GM19351 (cell line): Measurements from ENCODE around the gene TMEFF2.

Experiments used
- ATAC-seq: cut with Tn5 transposase; IDR thresholded peaks from one replicate; pipeline ENCODE4 v1.9.1; 2021; ENCODE audit warnings: mild to moderate bottlenecking, moderate library complexity; ENCODE audit not compliant: unreplicated experiment

Gene TMEFF2

DNA sequence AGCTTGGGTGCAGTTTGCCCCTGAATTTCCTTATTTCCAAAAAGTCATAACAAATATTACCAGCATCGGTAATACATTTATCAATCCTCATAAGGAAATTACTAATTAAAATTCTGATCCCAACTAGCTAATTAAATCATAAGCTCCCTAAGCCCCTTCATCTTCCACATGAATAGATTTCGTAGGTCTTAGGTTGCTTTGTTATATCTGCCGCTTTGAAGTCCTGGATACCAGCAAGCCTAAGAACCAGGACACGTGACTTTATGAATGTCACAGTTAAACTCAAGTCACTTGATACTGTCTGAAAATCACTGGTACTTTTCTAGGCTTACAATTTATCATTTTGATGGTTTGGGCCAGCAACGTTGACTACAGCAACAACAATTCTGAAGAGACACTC lies 213.0 kb downstream of the TMEFF2 start:
- ATAC-seq, result no peak

DNA sequence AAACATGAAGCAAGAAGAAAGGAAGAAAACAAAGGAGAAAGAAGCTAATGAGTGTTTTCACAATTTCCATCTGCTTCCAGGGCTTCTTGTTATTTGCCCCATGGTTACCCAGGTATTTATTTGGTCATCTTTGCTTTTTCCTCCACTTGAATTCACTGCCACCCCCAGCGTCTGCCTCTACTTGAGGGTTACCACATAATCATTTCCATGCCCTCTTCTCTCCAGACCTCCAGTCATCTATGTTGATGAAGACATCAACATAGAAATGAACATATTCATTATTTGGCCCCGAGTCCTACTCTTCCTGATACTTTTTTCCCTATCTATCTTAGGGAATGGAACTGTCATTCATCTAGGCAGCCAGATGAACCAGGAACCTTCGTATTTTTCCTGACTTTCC lies 214.2 kb downstream of the TMEFF2 start:
- ATAC-seq, result no peak

DNA sequence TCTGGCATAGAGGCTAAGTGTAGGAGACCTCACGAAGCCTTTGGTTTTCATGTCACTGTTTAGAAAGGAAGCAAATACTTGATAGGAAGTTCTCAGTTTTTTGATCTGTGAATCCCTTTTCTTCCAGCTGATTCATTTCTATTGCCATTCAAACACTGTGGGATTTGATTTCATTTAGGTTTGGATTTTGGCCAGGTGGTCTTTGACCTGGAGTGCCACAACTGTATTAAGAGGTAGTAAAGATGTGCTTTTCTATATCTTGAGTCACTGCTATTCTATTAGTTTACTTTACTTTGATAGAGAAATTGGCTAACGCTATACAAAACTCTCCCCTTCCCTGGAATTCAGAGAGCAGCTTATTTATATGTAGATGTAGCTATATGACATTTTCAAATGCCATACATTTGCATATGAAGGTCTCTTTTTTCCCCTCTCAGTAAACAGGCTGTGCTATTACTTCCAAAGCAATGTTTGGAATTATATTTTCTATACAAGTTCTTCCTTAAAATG lies 215.5 kb downstream of the TMEFF2 start:
- ATAC-seq, result no peak

DNA sequence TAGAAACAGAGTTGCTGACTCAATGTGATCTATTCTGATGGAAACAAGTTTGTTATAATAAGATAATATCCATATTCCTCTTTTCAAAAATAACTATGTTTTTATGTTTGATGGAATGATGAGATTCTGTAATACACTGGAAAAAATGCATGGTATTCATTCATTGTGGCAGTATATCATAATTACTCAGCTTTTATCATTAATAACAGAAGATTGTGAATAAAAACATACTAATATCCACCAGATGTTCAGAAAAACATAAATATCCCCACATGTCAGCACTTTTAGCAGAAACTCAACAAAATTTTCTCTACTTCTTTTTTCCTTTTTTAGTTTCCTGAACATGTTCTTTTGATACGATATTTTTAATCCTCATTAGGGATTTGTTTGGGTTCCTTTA lies 217.0 kb downstream of the TMEFF2 start:
- ATAC-seq, result no peak

DNA sequence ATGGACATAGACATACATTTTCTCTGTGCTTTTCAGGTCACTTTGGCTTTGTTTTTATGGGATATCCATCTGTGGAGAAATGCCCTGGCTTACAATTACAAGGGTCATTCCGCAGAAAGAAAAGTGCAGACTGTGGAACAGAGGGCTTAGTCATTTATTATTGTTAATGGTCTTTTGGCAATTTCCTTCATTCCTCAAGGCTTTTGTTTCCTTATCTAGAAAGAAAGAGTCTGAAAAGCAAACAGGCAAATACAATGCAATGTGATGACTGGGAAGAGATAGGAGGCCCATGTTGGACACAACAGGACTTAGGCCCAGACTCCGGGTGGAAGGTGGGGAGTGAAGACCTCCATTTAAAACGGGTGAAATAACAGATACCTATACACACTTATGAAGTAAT lies 218.3 kb downstream of the TMEFF2 start:
- ATAC-seq, result no peak

DNA sequence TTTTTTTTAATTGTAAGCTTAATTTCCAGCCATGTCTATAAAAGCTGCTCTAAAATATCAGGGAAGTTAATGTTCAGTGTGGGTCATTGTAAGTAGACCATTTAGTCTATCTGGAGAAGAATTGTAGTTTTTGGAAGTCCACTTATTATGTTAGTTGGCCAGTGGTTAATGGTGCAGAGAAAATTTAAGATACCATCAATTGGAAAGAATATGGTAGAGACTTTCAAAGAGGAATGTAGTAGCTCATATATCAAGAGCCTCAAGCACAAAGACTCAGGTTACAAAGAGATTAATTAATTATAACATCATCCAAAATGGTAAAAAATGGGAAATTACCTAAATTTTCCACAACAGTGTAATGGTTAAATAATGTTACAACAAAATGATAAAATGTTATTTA lies 220.1 kb downstream of the TMEFF2 start:
- no peak for ATAC-seq

DNA sequence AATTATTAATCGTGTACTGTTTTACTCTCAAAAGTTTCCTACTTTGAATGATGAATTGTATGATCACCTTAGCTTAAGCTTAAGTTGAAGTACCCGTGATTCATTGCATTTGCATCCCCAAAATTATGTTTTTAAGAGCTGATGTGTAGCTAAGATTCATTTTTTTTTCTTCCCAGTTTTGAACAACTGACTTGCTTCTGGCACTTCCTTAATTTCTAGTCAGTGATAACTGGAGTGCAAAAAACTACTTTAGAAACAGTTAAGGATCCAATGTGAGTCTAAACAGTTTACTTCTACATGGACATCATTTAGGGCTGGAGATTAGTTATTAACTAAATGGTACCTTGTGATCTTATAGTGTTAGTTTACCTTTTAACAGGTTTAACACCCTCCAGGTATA lies 223.9 kb downstream of the TMEFF2 start:
- ATAC-seq, result no peak

DNA sequence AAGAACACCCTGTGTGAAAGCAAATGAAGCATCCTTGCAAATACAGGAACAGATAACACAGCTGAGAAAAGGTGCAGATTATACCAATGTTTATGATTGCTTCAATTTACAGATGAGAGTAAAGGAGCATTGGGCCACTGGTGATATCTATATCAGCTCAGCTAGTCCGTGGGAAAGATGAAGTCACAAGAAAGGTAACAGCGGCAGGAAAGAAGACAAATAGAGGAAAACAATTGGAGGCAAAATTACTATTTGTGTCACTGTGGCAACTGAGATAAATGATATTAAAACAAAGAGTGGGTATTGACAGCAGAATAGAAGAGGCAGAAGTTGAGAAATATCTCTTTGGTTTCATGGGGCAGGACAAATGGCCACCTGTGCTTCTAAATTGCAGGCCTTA lies 226.6 kb downstream of the TMEFF2 start:
- ATAC-seq, result no peak

DNA sequence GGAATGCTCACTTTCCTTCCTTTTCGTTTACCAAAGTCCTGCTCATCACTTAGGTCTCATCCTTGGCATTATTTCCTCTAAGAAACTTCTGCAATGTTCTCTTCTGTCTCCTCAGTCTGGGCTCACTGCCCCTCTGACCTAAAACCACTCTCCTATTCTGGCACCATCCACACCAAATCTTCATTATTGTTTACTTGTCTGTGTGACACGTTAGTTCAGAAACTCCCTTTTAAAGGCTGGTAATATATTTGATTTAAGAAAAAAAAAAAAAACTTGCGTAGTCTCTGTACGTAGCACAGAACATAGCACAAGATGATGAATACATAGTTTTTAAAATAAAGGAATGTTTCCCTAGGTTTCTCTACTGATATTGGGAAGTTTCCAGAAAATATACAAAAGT lies 229.0 kb downstream of the TMEFF2 start:
- ATAC-seq, result no peak

DNA sequence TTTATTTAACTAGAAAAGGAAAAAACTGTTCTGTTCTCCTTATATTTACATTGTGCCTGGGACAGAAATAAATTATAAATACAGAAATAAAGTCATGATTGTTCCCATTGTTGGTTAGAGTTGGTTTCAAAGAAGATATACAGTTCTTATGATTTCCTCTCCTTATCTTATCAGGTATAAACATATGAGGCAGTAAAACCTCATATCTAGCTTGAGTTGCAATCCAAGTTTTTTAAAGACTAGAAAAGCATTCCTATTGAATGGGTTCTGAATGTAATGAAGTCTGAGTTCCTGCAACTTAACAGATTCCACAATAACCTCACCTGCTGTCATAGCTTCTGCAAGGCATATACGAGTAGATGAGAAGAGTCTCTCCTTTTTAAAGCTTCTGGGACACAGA lies 233.2 kb downstream of the TMEFF2 start:
- ATAC-seq, result no peak

DNA sequence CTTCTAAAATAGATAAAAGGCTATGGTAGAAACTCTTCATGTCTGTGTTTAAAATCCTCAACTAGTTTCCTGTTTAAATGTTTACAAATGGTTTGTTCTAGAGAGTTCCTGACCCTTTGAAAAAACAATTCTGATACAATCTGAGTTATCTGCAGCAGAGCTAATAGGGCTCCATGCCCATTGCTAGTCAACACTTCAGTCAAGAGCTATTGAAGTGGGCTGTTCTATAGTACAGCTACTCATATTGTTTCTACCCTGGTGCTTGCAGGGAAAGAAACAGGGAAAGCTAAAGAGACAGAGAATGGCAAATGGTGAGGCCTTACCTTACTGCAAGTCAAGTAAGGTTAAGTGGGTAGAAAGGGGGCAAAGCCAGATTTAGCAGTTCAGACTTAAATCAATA lies 235.5 kb downstream of the TMEFF2 start:
- ATAC-seq, result no peak

DNA sequence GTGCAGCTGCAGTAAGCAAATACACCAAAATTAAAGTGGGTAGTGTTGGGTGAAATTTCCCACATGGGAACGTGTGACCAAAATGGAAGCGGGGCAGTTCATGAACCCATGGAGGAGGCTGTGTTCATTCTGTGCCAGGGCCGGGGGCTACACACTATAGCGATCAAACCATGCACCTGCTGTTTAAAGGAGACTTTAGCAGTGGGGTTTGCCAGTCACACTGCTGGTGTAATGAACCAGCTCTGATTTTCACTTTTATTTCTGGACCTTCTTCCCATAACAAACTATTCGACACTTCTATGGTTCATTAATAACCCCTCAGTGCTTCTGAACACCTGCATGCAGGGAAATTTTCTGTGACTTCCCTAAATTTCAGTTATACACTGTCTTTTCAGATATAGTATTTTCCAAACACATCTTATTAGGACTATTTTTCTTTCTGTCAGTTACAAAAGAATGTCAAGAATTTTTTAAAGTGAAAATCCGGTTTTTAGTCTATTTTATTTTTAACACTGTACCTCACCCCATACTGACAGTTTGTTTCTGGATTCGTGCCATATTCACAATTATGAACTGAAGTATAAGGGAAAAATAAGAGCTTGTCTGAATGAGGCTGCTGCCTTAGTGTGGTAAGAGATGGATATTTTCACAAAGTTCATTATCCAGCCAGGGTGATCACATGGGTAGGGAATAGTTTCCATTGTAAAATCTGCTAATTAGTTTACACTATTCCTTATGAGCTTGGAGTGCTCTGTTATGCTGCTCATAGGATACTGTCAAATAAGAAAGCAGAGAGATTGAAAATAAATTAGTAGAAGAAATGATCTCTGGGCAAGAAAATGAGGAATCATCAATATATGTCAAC lies 236.5 kb downstream of the TMEFF2 start:
- ATAC-seq, result no peak

DNA sequence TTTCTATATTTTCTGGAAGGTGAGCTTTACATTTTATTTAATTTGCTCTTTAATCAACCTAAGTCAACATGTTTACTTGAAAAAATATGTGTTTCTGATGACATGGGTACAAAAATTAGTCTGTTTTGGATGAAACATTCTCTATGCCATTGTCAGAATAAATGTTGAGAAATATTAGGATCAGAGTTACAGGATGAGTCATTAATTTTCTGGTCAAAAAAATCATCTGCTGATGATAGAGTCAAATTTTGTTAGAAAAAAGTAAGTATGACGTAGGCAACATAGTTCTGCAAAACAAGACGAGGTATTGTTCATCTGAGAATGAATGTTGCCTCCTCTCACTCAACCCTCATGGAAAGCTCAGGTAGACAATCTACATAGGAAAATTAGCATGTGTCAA lies 240.3 kb downstream of the TMEFF2 start:
- ATAC-seq, result no peak

DNA sequence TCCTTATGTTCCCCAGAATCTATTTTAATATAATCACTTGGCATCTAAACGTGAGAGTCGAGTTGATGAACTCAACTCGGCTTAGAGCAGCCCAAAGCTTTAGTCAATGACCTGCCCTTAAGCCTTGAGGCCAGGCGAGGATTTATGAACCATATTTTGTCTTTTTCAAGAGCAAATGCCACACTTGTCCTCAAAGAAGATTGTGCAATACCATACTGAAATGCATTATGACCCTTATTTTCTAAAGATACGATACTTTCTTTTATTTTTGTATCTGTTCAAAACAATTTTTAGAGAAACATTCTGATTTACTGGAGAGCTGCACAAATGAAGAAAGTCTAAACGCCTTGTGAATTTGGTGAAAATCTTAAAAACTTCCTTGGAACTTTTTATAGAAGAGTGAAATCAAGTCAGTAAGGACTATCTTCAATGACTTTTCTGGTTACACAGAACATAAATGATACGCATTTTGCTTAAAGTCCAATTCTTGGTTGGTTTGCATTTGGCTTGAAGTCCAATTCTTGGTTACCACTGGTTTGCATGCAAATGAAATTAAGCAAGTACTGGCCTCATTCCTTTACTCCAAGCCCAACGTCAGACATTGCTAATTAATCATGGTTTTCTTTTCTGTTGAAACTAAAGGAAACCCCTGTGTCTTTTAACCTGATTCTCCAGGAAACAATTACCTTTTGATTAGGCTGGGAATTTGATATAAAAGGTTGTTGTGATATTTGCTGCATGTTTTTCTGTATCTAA lies 242.0 kb downstream of the TMEFF2 start:
- no peak for ATAC-seq

DNA sequence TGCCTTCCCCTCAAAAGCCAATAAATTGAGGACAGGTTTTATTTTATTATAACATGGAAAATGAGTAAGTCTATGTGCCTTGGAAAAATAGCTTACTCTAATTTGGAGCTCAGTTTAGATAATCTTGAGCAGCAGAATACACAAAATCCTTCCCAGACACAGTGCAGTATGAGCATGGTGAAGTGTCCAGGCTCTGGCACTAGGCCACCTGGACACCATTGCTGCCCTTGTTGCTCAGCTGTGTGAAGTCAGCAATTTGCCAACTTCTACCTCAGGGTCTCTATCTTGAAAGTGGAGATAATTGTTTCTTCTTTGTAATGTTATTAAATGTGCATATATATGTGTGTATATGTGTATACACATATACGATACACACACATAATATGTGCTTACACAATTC lies 242.9 kb downstream of the TMEFF2 start:
- no peak for ATAC-seq

DNA sequence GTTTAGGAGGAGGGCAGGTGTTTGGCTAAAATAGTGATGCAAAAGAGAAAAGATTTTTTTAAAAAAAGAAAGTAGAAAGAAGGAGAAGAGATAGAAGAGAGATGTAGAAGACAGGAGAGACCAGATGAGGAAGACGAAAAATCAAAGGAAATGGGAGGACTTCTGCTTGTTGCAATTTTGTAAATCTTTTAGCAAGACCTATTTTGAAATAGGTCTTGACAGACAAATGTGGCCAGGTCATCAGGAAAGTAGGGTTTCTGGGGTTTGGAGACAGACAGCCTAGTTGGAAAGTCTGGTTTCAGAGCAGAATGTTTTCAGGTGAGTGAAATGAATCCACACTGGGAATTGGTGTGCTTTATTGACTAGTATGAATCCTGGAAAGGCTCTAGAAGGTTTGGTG lies 243.4 kb downstream of the TMEFF2 start:
- no peak for ATAC-seq

DNA sequence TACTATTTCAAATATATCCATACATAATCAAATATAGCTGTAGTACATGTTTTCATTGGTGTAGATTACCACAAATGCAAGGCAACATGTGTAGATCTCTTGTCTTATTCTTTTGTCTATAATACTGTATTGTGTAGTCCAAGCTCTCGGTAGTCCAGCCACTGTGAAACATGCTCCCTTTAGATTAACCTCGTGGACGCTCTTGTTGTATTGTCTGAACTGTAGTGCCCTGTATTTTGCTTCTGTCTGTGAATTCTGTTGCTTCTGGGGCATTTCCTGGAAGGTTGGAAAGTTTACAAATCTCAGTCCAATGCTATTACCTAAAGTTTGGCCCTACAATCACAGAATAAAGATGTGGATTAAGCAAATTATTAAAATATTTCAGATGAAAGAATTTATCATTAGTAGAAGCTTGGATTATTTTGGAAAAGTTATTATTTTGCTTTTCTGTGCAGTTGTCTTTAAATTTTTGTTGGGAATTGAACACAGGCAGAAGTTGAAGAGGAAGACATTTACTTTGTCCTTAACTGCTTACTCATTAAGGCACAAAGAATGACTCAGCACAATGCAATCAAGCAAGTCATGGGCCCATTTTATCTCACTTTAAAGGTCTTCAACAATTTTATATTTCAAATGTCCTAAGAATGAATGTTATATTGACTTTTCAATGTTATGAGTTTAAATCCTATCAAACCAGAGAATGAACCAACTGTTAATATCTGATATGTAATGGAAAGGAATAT lies 244.4 kb downstream of the TMEFF2 start:
- no peak for ATAC-seq

DNA sequence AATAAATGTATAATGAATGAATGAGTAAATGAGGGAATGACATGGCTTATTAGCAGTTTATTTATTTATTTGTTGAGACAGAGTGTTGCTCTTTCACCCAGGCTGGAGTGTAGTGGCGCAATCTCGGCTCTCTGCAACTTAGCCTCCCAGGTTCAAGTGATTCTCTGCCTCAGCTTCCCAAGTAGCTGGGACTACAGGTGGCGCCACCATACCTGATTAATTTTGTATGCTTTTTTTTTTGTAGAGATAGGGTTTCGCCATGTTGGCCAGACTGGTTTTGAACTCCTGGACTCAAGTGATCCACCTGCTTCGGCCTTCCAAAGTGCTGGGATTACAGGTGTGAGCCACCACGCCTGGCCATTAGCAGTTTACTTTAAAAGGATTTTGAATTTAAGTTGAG lies 247.5 kb downstream of the TMEFF2 start:
- no peak for ATAC-seq

DNA sequence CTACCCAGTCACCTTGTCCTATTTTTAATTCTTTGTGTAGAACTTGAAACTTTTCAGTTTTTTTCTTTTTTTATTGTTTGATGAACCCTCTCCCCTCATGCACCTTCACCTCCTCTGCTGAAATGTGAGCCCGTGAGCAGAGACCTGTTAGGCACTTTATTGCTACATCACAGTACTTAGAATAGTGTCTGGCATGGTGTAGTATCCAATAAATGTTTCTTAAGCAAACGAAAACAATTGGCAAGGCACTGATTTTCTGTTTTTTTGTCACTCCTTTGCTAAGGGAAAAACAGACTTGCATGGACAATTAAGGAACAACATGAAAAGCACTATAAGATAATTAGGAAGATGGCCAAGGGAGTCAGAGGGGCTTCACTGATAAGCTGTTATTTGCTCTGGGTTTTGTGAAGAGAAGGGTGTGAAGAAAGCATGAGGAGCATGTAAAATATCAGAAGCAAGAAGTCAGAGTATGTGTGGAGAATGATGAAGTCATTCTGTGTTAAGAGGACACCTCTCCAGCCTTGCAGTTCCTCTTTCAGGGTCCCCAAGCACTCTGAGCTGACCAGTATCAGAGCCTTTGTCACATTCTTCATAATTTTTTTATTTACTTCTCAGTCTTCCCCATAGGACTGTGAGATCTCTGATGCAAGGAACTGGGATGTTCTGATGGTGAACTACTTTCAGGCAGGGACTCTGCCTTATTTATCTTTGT lies 248.1 kb downstream of the TMEFF2 start:
- ATAC-seq, result peak; percentile 85

DNA sequence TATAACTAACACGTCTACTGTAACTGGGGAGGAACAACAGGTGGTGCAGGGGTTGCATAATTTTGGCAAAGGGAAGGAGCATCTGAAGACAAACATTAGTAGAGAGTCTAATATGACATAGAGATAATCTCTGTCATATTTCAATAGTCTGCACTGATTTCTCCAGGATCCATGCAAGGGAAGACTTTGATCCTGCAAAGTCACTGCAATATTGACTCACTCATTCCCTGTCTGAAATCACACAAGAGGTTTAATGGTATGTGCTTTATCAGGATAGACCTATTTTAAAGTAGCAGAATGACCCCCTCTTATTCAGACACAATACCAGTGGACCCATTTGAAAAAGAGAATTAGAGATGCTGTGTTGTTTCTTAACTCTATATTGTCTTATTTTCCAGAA lies 249.1 kb downstream of the TMEFF2 start:
- no peak for ATAC-seq

DNA sequence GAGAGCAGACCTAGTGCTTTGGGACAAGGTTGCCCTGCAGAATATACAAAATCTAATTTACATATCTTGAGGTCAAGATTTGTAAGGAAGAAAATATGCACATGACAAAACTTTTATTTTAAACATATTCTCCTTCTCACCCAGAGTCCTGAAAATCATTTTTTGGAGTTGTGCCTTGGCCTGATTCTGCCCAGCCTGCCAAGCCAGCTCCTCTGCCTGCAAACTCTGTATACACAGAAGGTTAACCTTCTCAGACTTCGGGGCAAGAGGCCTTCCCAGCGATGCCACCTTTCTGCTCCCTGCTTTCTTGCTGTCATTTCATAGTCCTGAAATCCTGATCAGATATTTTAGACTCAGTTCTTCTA lies 252.0 kb downstream of the TMEFF2 start:
- no peak for ATAC-seq
